Renal cortex interstitium (tissue), 11 donors: ENCODE results near the gene CD22. TPM values are rescaled to one million over a fixed set of nuclear protein-coding genes. Genes with fewer than 3 reads are reported as not detected.
A peak's percentile ranks its signal among the peaks of the same experiment; 100 is the strongest.

Experiments
- DNase-seq, 11 donors: peaks; one replicate each; pipeline ENCODE4 v3.0.0-alpha.2; 2013; ENCODE audit warnings: low read depth in 9 of 11, low spot score in 4 of 11; ENCODE audit errors: extremely low read depth in 1 of 11
- polyA plus RNA-seq, 3 donors: library from polyadenylated mRNA; unstranded; fragments of 120-200 nt; gene quantifications; one replicate each; pipeline ENCODE4 v1.2.1, GENCODE V29; 2013; ENCODE audit not compliant: insufficient read length in 3 of 3

CD22 gene
- polyA plus RNA-seq, 3 donors = 10.7 to 16.5 (median 12.5) TPM

GRCh38 chr19:35309481-35310279, 19.3 kb upstream of the CD22 start:
- DNase-seq = peak; percentile 45 to 86 (median 74)

GRCh38 chr19:35310331-35310730, 18.7 kb upstream of the CD22 start:
- no peak for DNase-seq

- no peak for DNase-seq
These were observed 18.0 kb upstream of the CD22 start for GRCh38 chr19:35310811-35311465.

GRCh38 chr19:35311901-35312665, 16.9 kb upstream of the CD22 start:
- DNase-seq = no peak

- no peak for DNase-seq
These were observed 15.4 kb upstream of the CD22 start for GRCh38 chr19:35313587-35313986.

- no peak for DNase-seq
These were observed 15.0 kb upstream of the CD22 start for GRCh38 chr19:35314031-35314430.

GRCh38 chr19:35314858-35315470, 14.0 kb upstream of the CD22 start:
- no peak for DNase-seq

- DNase-seq = no peak
These were observed 13.1 kb upstream of the CD22 start for GRCh38 chr19:35315883-35316282.

GRCh38 chr19:35316560-35316959, 12.4 kb upstream of the CD22 start:
- no peak for DNase-seq

- DNase-seq = no peak
These were observed 11.4 kb upstream of the CD22 start for GRCh38 chr19:35317464-35318043.

GRCh38 chr19:35318679-35319448, 10.1 kb upstream of the CD22 start:
- no peak for DNase-seq

GRCh38 chr19:35320065-35320713, 8.8 kb upstream of the CD22 start:
- no peak for DNase-seq

- no peak for DNase-seq
These were observed 7.7 kb upstream of the CD22 start for GRCh38 chr19:35321291-35321690.

- DNase-seq = no peak
These were observed 7.0 kb upstream of the CD22 start for GRCh38 chr19:35322014-35322413.

- no peak for DNase-seq
These were observed 1.3 kb upstream of the CD22 start for GRCh38 chr19:35327642-35328041.

GRCh38 chr19:35329323-35329722, 336 bp downstream of the CD22 start:
- DNase-seq = no peak

GRCh38 chr19:35330475-35330874, 1.5 kb downstream of the CD22 start:
- DNase-seq = no peak
